ENCODE measurements around the gene CPZ. TPM values are rescaled to one million over a fixed set of nuclear protein-coding genes. Genes with fewer than 3 reads are reported as not detected.

The CPZ gene
- total RNA-seq, 6 experiments from 2014 or later = 1.9 to 3.5 (median 2.5) TPM

GRCh38 chr4:8601086-8601485 lies 8.5 kb downstream of the CPZ start:
- H3K36me3 Mint-ChIP-seq (ENCODE audit: low read depth) = no peaks in the 10 kb centered on the region
- no peak overlapping the region for H3K27ac Mint-ChIP-seq
- H3K4me1 Mint-ChIP-seq (ENCODE audit: low read depth) = peaks cover 10% of the 10 kb centered on the region
- no peak for TF ChIP-seq CTCF (IDR thresholded peaks at IDR 0.05)
- no peak overlapping the region for H3K4me3 Mint-ChIP-seq
- no peak for DNase-seq
- peaks cover 40% of the 10 kb centered on the region for H3K27me3 Mint-ChIP-seq (ENCODE audit: insufficient read depth)
- no peaks in the 10 kb centered on the region for H3K9me3 Mint-ChIP-seq

GRCh38 chr4:8601556-8601955 lies 9.0 kb downstream of the CPZ start:
- Mint-ChIP-seq H3K4me1 (ENCODE audit: low read depth) (peaks cover 10% of the 10 kb centered on the region), H3K36me3 (ENCODE audit: low read depth) (no peaks in the 10 kb centered on the region), H3K9me3 (no peaks in the 10 kb centered on the region), H3K27ac (no peak overlapping the region), H3K4me3 (no peak overlapping the region), H3K27me3 (ENCODE audit: insufficient read depth) (peaks cover 38% of the 10 kb centered on the region)
- TF ChIP-seq CTCF (IDR thresholded peaks at IDR 0.05) = no peak
- no peak for DNase-seq

- peaks cover 10% of the 10 kb centered on the region for H3K4me1 Mint-ChIP-seq (ENCODE audit: low read depth)
- TF ChIP-seq CTCF (IDR thresholded peaks at IDR 0.05) = no peak
- no peak overlapping the region for H3K4me3 Mint-ChIP-seq
- H3K36me3 Mint-ChIP-seq (ENCODE audit: low read depth) = no peaks in the 10 kb centered on the region
- no peak for DNase-seq
- H3K27me3 Mint-ChIP-seq (ENCODE audit: insufficient read depth) = peaks cover 32% of the 10 kb centered on the region
- H3K27ac Mint-ChIP-seq = no peak overlapping the region
- no peaks in the 10 kb centered on the region for H3K9me3 Mint-ChIP-seq
Observed at GRCh38 chr4:8602686-8603430, 10.3 kb downstream of the CPZ start.

- Mint-ChIP-seq H3K27ac (no peak overlapping the region), H3K9me3 (no peaks in the 10 kb centered on the region), H3K4me1 (ENCODE audit: low read depth) (peaks cover 10% of the 10 kb centered on the region), H3K27me3 (ENCODE audit: insufficient read depth) (peaks cover 27% of the 10 kb centered on the region), H3K4me3 (no peak overlapping the region), H3K36me3 (ENCODE audit: low read depth) (no peaks in the 10 kb centered on the region)
- no peak for DNase-seq
- no peak for TF ChIP-seq CTCF (IDR thresholded peaks at IDR 0.05)
Observed at GRCh38 chr4:8603931-8604330, 11.4 kb downstream of the CPZ start.

GRCh38 chr4:8605289-8605688 lies 12.7 kb downstream of the CPZ start:
- no peak for DNase-seq
- no peaks in the 10 kb centered on the region for H3K4me1 Mint-ChIP-seq (ENCODE audit: low read depth)
- H3K36me3 Mint-ChIP-seq (ENCODE audit: low read depth) = no peaks in the 10 kb centered on the region
- no peak for TF ChIP-seq CTCF (IDR thresholded peaks at IDR 0.05)
- no peak overlapping the region for H3K4me3 Mint-ChIP-seq
- H3K27ac Mint-ChIP-seq = no peak overlapping the region
- H3K9me3 Mint-ChIP-seq = no peaks in the 10 kb centered on the region
- peaks cover 22% of the 10 kb centered on the region for H3K27me3 Mint-ChIP-seq (ENCODE audit: insufficient read depth)
